ENCODE measurements around the gene MBD6.
"Not testable (repeated sequence)": the region's sequence is repeated elsewhere in the genome, so short reads cannot be mapped to it uniquely, and the experiment has no call there.

Gene MBD6

DNA sequence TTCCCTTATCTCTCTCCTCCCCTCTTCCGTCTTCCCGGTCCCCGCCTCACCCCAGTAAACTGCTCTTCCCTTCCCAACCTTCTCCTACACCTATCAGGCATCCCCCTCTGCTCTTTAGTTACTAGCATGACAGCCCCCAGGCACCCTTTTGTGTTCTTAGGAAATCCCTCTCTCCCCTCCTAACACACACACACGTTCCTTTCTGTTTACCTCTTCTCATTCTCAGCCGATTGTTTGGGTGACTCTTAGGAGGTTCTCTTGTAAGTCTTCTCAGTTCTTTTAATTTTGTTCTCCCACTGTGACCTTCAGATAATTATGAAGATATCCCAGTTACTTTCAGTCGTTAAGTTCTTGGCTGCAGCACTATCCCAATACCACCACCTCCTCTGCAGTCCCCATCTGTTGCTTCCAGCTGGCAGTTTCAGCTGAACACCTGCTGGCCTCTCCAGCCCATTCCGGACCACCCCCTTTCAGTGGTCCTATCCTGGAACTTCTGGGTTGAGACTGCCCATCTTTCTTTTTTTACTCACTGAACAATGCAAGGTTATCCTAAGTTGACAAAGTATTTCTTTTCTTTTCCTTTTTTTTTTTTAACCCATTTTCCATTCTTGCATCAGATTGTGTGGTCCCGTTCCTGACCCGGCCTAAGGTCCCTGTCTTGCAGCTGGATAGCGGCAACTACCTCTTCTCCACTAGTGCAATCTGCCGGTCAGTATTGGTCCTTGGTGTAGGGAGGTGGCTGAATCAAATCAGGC lies 34.0 kb upstream of the MBD6 start:
- DNase-seq (ENCODE audit: low read depth in 2 of 2), result no peak

DNA sequence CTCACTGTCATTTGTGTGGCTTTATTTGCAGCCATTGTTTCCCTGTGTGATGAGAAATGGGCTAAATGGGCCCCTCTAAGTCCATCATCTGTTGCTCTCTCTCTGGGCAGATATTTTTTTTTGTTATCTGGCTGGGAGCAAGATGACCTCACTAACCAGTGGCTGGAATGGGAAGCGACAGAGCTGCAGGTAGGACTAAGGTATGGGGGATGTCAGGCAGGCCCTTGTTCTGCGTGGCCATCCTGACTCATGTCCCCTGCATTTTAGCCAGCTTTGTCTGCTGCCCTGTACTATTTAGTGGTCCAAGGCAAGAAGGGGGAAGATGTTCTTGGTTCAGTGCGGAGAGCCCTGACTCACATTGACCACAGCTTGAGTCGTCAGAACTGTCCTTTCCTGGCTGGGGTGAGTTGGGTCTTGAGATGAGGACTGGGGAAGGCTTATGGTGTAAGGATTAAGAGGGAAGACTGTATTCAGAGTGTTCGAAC lies 33.4 kb upstream of the MBD6 start:
- DNase-seq (ENCODE audit: low read depth in 2 of 2), result no peak

DNA sequence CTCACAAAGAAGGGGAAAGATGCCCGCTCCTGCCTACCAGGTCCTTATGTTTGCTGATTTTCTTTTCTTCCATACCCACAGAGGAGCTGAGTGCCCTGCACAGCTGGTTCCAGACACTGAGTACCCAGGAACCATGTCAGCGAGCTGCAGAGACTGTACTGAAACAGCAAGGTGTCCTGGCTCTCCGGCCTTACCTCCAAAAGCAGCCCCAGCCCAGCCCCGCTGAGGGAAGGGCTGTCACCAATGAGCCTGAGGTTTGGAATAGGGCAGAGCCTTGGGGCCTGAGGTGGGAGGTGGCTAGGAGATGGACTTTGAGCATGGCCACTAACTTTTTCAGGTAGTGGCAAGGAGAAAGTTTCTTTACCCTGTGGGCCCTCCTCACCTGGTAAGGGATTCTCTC lies 32.5 kb upstream of the MBD6 start:
- DNase-seq (ENCODE audit: low read depth in 2 of 2), result no peak

DNA sequence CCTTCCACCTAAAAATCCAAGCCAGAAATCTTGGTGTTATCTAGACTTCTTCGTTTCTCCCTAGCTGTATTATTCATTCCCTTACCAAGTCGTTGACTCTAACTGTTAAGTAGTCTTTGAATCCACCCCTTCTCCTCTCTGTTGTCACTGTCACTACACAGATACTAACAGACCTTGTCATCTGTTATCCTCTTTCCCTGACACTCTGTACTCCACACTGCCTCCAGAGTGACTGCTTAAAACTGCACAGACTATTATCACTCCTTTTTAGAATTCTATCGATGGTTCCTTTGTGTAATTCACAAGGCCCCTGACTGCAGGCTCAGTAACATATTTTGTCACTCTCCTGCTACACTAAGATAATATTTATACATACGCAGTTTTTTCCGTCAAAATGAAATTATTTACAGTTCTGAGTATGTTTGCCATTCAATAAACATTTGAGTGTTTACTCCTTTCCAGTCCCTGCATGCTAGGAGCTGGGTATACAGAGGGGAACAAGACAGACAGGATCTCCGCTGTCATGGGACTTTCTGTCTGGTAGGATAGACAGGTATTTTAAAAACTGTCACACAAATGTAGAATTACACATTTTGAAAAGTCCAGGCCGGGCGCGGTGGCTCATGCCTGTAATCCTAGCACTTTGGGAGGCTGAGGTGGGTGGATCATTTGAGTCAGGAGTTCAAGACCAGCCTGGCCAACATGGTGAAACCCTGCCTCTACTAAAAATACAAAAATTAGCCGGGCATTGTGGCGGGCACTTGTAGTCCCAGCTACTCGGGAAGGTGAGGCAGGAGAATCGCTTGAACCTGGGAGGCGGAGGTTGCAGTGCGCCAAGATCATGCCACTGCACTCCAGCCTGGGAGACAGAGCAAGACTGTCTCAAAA lies 31.0 kb upstream of the MBD6 start:
- DNase-seq (ENCODE audit: low read depth in 2 of 2), result no peak

DNA sequence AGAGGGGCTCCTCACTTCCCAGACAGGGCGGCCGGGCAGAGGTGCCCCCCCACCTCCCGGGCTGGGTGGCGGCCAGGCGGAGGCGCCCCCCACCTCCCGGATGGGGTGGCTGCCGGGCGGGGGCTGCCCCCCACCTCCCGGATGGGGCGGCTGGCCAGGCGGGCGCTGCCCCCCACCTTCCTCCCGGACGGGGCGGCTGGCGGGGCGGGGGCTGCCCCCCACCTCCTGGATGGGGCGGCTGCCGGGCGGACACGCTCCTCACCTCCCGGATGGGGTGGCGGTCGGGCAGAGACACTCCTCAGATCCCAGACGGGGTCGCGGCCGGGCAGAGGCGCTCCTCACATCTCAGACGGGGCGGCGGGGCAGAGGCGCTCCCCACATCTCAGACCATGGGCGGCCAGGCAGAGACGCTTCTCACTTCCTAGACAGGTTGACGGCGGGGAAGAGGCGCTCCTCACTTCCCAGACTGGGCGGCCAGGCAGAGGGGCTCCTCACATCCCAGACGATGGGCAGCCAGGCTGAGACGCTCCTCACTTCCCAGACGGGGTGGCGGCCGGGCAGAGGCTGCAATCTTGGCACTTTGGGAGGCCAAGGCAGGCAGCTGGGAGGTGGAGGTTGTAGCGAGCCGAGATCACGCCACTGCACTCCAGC lies 27.4 kb upstream of the MBD6 start:
- DNase-seq (ENCODE audit: low read depth in 2 of 2), result not testable (repeated sequence)

DNA sequence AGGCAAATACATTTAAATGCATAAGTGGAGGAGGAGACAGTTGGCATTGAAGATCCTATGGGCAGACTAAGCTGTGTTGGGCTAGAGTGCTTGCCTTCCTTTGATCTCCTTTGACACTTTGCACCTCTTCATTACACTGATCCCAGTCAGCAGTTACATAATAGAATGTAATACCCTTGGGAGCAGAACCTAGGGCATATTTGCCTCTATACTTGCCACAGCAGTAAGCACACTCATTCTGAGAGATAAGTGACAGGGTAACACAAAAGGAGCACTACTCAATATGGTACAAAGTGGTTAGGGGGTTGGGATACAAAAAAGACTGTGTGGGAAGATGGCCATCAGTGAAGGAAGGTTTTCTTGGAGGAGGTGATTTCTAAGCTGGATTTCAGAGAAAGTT lies 25.8 kb upstream of the MBD6 start:
- no peak for DNase-seq (ENCODE audit: low read depth in 2 of 2)

DNA sequence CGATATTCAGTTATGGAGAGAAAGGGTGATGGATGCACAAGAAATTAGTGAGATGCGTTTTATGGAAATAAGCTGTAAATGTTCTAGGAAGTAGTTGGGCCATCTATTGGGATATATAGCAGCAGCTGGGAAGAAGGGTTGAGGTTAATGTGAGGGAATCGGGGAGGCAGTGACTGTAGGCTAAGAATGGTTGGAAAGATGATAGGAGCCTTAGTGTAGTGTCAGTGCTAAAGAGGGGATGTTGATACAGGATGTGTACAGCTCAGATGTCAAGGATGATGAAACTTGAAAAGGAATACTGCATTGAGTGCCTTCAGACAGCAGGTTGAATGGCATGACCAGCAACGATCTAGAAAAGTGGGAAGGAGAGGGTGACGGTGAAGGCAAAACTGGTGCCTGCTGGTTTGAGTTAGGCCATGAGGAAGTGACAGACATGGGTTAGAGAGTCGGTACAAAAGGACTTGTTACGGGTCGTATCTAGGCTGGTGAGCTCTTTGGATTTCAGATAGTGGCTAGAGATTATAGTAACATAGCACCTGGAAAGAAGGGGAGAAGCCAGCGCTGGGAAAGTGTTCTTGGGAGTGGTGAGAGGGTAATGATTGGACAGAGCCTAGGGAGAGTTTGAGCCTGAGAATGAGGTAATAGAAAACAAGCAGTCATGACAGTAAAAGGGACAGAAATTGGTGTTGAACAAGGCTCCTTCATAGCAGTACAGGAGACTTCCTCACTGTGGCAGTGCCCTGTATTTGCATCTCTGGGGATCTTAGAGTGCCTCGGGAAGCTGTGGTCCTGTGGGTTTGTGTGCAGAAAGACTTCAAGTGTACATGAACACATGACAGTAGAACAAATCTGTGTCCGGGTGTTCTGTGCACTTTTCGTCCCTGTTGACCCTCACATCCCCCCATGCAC lies 25.1 kb upstream of the MBD6 start:
- no peak for DNase-seq (ENCODE audit: low read depth in 2 of 2)

DNA sequence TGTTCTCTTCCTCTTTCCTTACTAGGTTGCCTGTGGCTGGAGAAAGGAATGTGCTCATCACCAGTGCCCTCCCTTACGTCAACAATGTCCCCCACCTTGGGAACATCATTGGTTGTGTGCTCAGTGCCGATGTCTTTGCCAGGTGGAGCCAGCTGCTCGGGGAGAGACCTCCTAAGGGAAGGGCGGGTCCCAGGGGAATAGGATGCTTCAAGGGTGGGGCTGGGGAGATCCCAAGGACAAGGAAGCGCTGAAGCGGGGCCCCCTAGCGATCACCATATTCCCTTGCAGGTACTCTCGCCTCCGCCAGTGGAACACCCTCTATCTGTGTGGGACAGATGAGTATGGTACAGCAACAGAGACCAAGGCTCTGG lies 24.5 kb upstream of the MBD6 start:
- no peak for DNase-seq (ENCODE audit: low read depth in 2 of 2)

DNA sequence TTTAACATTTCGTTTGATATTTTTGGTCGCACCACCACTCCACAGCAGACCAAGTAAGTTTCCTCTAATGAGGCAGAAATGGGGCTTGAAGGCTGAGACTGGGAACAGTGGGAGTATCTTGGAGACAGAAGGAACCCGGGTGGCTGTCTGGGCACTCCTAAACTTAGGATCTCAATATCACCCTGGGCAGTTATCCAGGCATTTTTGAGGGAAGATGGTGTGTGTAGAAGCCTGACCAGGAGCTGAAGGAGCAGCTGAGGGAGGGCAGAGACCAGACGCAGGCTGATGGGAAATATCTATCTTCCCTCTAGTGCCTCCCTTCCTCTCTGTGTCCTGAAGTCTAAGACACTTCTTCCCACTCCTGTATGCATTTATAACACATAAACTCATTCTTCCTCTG lies 24.1 kb upstream of the MBD6 start:
- DNase-seq (ENCODE audit: low read depth in 2 of 2), result no peak

DNA sequence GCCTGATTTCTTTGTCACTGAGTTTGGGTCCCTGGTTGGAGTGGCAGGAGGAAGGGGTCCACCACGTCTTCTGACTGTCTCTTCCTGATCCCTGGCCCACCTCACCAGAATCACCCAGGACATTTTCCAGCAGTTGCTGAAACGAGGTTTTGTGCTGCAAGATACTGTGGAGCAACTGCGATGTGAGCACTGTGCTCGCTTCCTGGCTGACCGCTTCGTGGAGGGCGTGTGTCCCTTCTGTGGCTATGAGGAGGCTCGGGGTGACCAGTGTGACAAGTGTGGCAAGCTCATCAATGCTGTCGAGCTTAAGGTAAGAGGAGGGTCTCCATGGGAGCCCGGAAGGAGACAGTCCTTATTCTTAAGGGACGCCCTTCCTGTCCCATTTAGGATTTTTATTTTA lies 22.4 kb upstream of the MBD6 start:
- no peak for DNase-seq (ENCODE audit: low read depth in 2 of 2)

DNA sequence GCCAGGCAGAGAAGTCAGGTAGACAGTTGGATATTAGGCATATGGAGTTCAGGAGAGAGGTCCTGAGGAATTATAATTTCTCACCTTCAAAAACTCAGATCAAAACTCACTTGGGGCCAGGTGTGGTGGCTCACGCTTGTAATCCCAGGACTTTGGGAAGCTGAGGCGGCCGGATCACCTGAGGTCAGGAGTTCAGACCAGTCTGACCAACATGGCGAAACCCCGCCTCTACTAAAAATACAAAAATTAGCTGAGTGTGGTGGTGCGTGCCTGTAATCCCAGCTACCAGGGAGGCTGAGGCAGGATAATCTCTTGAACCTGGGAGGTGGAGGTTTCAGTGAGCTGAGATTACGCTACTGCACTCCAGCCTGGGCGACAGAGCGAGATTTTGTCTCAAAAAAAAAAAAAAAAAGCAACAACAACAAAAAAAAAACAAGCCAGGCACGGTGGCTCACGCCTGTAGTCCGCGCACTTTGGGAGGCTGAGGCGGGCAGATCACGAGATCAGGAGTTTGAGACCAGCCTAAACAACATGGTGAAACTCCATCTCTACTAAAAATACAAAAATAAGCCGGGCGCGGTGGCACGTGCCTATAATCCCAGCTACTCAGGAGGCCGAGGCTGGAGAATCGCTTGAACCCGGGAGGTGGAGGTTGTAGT lies 20.2 kb upstream of the MBD6 start:
- not testable (repeated sequence) for DNase-seq (ENCODE audit: low read depth in 2 of 2)

DNA sequence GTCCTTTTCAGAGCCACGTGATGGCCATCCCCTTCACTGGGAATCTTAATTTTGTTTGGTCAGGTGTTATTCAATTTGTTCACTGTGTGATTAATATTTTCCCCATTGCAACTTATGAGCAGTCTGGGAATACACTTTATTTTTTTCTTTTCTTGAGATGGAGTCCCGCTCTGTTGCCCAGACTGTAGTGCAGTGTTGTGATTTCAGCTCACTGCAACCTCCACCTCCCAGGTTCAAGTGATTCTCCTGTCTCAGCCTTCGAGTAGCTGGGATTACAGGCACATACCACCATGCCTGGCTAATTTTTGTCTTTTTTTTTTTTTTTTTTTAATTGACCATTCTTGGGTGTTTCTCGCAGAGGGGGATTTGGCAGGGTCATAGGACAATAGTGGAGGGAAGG lies 16.1 kb upstream of the MBD6 start:
- DNase-seq (ENCODE audit: low read depth in 2 of 2), result not testable (repeated sequence)

DNA sequence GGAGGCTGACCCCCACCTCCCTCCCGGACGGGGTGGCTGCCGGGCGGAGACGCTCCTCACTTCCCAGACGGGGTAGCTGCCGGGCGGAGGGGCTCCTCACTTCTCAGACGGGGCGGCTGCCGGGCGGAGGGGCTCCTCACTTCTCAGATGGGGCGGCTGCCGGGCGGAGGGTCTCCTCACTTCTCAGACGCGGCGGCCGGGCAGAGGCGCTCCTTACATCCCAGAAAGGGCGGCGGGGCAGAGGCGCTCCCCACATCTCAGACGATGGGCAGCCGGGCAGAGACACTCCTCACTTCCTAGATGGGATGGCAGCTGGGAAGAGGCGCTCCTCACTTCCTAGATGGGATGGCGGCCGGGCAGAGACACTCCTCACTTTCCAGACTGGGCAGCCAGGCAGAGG lies 14.8 kb upstream of the MBD6 start:
- not testable (repeated sequence) for DNase-seq (ENCODE audit: low read depth in 2 of 2)

DNA sequence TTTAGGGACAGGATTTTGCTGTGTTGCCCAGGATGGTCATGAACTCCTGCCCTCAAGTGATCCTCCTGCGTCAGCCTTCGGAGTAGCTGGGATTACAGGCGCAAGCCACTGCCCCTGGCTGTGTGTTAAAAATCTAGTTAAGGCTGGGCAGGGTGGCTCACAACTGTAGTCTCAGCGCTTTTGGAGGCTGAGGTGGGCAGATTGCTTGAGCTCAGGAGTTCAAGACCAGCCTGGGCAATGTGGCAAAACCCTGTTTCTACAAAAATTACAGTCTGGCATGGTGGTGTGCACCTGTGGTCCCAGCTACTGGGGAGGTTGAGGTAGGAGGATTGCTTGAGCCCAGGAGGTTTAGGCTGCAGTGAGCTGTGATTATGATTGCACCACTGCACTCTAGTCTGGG lies 11.5 kb upstream of the MBD6 start:
- no peak for DNase-seq (ENCODE audit: low read depth in 2 of 2)

DNA sequence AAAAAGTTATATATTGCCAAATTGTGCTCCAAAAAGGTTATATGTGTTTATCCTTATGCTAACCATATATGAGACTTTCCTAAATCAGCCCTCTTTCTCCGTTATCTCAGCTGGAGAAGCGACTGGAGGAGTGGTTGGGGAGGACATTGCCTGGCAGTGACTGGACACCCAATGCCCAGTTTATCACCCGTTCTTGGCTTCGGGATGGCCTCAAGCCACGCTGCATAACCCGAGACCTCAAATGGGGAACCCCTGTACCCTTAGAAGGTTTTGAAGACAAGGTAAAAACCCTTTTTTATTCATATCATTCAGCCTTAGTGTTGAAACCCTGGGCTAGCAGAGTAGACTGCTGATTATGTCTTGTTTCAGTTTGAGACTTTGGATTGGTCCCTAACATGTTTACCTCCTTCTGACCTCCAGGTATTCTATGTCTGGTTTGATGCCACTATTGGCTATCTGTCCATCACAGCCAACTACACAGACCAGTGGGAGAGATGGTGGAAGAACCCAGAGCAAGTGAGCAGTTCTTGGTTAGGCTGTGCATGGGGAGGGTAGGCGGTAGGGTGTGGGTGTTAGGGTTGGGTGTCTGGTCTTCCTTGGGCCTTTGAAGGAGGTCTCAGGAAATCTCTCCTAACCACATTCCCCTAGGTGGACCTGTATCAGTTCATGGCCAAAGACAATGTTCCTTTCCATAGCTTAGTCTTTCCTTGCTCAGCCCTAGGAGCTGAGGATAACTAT lies 10.9 kb upstream of the MBD6 start:
- no peak for DNase-seq (ENCODE audit: low read depth in 2 of 2)

DNA sequence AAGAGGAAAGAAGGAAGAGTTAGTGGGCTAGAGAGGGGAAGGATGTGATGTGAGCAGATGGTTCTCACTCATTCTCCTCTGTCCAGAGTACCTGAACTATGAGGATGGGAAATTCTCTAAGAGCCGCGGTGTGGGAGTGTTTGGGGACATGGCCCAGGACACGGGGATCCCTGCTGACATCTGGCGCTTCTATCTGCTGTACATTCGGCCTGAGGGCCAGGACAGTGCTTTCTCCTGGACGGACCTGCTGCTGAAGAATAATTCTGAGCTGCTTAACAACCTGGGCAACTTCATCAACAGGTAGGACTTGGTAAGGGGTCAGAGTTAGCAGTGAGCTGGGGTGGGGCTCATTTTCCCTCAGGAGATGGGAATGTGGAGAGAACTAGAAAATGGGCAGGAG lies 10.0 kb upstream of the MBD6 start:
- no peak for DNase-seq (ENCODE audit: low read depth in 2 of 2)

DNA sequence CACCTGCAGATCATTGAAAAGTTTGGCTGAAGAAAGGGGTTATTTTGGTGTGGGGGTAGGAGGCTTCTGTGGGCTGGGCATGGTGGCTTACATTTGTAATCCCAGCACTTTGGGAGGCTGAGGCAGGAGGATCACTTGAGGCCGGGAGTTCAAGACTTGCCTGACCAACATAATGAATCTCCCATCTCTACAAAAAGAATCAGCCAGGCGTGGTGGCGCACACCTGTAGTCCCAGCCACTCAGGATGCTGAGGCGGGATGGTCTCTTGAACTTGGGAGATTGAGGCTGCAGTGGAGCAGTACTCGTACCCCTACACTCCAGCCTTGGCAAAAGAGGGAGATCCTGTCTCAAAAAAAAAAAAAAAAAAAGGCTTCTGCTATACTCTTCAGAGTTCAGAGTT lies 9.4 kb upstream of the MBD6 start:
- DNase-seq (ENCODE audit: low read depth in 2 of 2), result no peak

DNA sequence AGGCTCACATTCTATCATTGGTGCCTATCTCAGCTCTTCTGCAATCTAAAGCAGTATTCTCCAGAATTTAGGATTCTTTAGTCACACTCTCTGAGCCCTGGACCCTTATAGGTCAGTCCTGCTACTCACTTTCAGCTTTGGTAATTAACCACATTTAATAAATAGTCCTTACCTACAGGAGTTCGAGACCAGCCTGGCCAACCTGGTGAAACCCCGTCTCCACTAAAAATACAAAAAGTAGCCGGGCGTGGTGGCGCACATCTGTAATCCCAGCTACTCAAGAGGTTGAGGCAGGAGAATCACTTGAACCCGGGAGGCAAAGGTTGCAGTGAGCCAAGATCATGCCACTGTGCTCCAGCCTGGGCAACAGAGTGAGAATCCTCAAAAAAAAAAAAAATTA lies 8.9 kb upstream of the MBD6 start:
- DNase-seq (ENCODE audit: low read depth in 2 of 2), result not testable (repeated sequence)

DNA sequence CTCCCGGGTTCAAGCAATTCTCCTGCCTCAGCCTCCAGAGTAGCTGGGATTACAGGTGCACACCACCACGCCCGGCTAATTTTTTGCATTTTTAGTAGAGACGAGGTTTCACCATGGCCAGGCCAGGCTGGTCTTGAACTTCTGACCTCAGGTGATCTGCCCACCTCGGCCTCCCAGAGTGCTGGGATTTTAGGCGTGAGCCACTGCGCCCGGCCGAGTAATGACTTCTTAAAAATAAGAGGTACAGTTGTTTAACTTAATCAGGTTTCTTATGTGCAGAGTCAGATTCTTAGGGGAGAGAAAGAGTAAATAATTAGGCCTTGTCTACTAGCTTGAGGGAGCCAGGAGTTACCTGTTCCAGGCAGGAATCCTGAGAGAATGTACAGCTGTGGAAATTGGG lies 8.4 kb upstream of the MBD6 start:
- DNase-seq (ENCODE audit: low read depth in 2 of 2), result not testable (repeated sequence)

DNA sequence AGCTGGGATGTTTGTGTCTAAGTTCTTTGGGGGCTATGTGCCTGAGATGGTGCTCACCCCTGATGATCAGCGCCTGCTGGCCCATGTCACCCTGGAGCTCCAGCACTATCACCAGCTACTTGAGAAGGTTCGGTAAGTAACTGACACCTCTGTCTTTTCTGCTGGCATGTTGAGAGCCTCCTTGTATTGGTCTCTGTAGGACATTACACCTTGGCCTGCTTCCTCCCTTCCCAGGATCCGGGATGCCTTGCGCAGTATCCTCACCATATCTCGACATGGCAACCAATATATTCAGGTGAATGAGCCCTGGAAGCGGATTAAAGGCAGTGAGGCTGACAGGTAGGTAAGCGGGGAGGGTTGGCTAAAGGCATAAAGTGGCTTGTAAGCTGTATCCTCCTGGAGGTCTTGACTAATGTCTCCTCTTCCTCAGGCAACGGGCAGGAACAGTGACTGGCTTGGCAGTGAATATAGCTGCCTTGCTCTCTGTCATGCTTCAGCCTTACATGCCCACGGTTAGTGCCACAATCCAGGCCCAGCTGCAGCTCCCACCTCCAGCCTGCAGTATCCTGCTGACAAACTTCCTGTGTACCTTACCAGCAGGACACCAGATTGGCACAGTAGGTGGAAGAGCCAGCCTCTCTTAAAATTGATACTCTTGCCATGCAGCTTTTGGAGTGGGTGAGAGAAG lies 7.8 kb upstream of the MBD6 start:
- no peak for DNase-seq (ENCODE audit: low read depth in 2 of 2)

Data from activated CD8-positive, alpha-beta memory T cell treated with anti-CD3 and anti-CD28 coated beads for 4 hours (primary cell).